ENCODE data around the gene STAC3.

DNA sequence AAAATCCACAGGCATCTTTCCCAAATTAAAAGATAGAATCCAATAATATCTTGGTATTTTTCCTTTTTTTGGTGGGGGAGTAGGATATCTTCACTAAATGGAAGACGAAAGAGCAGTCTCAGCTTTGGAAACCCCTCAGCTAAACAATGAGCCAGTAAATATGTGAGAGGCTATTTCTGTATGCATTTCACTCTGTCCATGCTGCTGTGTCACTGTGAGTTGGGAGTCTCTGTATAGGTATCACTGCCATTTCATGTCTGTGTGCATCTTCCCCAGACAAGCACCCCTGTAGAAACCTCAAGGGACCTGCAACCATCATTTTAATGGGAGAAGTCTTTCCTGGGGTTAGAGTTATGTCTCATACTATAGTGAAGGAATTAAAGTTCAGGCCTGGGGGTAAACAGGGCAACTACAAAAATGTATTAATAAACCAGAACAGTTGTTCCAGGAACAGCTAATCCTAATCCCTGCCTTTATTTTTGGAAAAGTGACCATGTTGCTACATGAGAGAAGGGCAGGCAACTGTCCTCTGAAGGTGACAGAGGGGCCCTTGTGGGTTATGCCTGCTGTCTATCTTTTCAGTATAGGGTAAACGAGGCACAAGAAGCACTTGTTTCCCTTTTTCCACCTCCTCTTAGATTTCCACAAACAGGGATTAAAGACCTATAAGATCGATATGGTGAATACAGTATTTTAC lies 11.3 kb upstream of the STAC3 start:
- TF ChIP-seq RAD21 (CRISPR knock-in tag; IDR thresholded peaks at IDR 0.05) (no peak), ELF1 (CRISPR knock-in tag; IDR thresholded peaks at IDR 0.05) (no peak), ZNF274 (CRISPR knock-in tag; IDR thresholded peaks at IDR 0.05) (no peak)
